GM18511 (cell line): Measurements from ENCODE around the gene SCFD2.
"Not testable (repeated sequence)": the region's sequence is repeated elsewhere in the genome, so short reads cannot be mapped to it uniquely, and the experiment has no call there.

ENCODE experiments used
- ATAC-seq: cut with Tn5 transposase; IDR thresholded peaks from one replicate; pipeline ENCODE4 v1.9.1; 2021; ENCODE audit warnings: mild to moderate bottlenecking, moderate library complexity; ENCODE audit not compliant: unreplicated experiment

The SCFD2 gene

GRCh38 chr4:53365486-53366300 lies at the start of gene SCFD2:
SCFD2 (minus strand) TSS chr4:53366061.
- ATAC-seq = peak; percentile 98

- not testable (repeated sequence) for ATAC-seq
Observed at GRCh38 chr4:53409479-53409878, 43.6 kb upstream of the SCFD2 start.

- ATAC-seq = no peak
Observed at GRCh38 chr4:53380221-53380620, 14.4 kb upstream of the SCFD2 start.

DNA sequence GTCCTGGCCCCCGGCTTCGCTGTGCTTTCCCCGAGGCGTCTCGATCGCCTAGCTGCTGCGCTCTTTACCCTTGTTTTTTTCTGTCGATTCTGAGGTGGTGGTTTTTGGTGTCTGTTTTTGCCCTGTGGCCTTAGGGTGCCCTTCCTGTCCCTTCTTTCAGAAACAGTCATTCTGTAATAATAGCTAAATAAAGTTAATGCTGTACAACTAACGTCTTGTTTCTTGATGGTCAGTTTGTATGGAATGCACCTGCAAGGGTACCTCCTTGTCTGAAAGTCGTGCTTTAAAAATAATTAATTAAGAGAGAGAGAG lies 12.3 kb upstream of the SCFD2 start:
- peak; percentile 48 for ATAC-seq

DNA sequence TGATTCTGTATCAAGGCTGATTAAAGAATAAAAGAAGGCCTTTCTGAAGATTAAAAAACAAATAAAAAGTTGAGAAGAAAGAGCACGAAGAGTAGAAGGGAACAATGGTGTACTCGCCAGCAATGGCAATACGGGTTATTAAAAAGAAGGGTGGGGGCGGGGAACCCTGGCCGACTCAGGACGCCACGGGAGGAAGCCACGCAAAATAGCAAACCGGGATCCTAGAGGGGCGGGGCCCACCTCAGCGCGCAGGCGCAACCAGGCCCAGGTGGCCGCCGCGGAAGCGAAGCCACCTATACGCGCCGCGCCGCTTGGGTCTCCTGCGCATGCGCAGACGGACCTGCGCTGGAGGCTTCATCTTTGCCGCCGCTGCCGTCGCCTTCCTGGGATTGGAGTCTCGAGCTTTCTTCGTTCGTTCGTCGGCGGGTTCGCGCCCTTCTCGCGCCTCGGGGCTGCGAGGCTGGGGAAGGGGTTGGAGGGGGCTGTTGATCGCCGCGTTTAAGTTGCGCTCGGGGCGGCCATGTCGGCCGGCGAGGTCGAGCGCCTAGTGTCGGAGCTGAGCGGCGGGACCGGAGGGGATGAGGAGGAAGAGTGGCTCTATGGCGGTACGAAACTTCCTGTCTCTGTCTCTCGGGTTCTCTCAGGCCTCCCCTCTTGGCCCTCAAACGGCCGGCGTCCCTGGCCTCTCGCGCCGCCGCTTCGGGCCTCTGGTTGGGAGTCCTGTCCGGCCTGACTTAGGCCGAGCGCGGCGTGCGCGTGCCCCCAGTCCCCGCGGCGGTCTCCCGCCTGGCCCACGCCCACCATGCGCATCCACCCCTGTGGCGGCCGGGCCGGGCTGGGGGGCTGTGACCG lies 11.7 kb upstream of the SCFD2 start, which contains the start of gene FIP1L1:
FIP1L1 (plus strand) TSS at position 323 of the 852 bp plus-strand sequence; CDS start at position 521, 198 bp downstream.
- peak; percentile 91 for ATAC-seq

GRCh38 chr4:53376900-53377299 lies 11.0 kb upstream of the SCFD2 start:
- ATAC-seq = no peak

- ATAC-seq = no peak
Observed at GRCh38 chr4:53374777-53375258, 9.0 kb upstream of the SCFD2 start.

GRCh38 chr4:53371843-53372521 lies 6.1 kb upstream of the SCFD2 start:
- no peak for ATAC-seq

DNA sequence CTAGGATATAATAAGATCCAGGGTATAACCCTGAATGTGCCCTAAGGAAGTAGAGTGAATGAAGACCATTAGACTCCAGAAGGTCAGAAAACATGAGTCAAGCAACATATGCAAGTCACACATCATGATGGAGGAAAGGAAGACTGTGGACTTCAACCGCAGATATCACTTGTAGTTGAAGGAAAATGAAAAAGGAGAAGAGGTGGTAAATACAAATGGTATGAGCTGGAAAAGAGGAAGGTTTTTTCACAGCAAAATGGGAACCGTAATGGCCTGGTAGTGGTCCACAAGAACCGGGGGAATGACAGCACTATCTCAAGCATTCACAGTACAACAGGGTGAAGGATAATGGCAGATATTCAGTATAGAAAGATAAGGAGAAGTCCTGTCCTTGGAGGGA lies 5.2 kb upstream of the SCFD2 start:
- no peak for ATAC-seq

DNA sequence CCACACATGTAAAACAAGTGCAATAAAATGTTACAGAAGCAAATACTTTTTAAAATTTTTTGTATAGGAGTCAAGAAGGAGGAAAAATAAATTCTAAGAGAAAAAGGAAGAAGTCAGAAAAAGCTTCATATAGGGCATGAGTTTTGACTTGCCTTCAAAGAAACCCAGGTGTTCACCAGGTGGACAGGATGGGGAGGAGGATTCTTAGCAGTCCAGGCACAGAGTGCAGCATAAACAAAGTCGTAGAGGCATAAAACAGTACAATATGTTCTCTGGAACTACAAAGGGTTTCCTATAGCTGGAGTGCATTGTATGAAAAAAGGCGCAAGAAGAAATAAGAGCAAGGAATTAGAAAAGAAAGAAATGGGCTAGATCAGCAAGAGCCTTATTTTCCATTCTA lies 1.9 kb upstream of the SCFD2 start:
- ATAC-seq = no peak

GRCh38 chr4:53366301-53366716 lies 448 bp upstream of the SCFD2 start:
- ATAC-seq = peak; percentile 20

GRCh38 chr4:53365121-53365485 lies 758 bp downstream of the SCFD2 start:
- peak; percentile 20 for ATAC-seq

GRCh38 chr4:53364624-53365023 lies 1.2 kb downstream of the SCFD2 start:
- no peak for ATAC-seq

- ATAC-seq = no peak
Observed at GRCh38 chr4:53362093-53362492, 3.8 kb downstream of the SCFD2 start.

GRCh38 chr4:53361451-53361850 lies 4.4 kb downstream of the SCFD2 start:
- ATAC-seq = no peak

DNA sequence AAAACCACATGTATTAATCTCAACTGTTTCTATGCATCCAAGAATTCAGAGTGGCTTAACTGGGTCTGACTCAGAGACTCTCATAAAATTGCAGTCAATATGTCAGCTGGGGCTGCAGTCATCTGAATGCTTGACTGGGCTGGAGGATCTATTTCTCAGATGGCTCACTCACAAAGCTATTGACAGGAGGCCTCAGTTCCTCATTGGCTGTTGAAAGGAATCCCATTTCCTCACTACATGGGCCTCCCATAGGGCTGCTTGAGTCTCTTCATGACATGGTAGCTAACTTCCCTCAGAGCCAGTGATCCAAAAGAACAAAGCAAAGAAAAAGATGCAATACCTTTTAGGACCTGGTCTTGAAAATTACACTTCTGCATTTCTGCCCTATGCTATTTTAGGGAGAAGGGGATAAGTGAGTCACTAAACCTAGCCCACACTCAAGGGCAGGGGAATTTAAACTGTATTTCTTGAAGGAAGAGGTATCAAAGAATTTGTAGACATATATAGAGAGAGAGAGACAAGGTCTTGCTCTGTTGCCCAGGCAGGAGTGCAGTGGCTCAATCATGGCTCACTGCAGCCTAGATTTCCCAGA lies 9.8 kb downstream of the SCFD2 start:
- ATAC-seq = no peak

GRCh38 chr4:53354012-53354722 lies 11.7 kb downstream of the SCFD2 start:
- ATAC-seq = no peak

DNA sequence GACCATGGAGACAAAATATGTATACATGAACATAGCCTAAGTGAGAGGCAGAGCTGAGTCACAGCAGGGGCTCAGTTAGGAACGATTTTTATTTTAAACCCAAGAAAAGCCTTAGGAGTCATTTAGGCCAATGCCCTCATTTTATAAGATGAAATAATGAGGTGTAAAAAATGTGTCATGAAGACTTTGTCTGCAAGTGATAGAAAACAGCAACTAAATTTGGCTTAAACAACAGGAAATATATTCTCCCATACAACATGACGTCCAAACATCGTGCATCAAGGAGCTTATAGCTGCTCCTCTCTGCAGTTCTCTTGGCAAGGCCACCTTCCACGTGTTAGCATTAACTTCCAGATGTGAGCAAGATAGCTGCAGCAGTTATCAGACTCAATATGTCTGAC lies 16.8 kb downstream of the SCFD2 start:
- ATAC-seq = no peak

GRCh38 chr4:53348046-53348445 lies 17.8 kb downstream of the SCFD2 start:
- ATAC-seq = no peak
